HG02885 (cell line): Measurements from ENCODE around the gene SCG5.
A peak's percentile ranks its signal among the peaks of the same experiment; 100 is the strongest.

Experiments
- ATAC-seq: cut with Tn5 transposase; IDR thresholded peaks from one replicate; pipeline ENCODE4 v1.9.1; 2021; ENCODE audit warnings: mild to moderate bottlenecking; ENCODE audit not compliant: unreplicated experiment, poor library complexity

The SCG5 gene

DNA sequence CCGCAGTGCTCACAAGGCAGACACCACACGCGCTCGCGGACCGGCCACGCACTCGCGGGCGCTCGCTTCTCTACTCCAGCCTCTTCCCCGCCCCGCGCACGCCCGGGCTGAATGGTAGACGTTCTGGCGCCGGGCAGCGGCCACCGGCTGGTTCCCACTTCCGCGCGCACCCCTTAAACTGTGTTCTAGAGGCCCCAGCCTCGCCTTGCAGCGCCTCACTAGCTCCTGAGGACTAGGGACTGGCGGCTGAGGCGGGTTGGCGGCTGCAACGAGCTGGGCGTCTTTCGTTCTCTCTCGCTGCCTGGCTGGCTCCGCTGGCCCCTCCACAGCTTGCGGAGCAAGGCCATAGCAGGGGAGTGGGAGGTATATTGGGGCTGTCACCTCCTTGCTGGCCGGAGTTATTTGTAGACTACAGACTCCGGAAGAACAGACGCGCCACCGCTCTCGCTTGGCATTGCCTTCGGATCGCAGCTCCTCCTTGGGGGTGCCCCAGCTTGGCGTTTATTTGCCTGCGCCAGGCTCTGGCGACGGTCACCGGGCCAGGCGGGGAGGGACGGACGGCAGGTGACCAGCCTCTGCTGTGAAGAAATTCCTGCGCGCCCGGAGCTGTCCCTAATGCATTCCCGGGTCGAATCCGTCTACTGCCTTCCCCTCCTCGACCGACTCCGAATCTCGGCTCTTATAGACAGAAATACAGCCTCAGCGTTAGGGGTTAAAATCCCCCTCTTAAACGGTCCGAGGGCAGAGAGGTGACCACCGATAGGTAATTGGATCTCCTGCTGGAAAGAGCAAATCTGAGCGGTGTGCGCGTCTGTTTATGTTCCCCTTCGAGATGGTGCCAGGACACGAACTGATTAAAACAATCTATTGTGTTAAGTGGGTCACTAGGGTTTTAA, 77.6 kb downstream of the SCG5 start:
- no peak for ATAC-seq

DNA sequence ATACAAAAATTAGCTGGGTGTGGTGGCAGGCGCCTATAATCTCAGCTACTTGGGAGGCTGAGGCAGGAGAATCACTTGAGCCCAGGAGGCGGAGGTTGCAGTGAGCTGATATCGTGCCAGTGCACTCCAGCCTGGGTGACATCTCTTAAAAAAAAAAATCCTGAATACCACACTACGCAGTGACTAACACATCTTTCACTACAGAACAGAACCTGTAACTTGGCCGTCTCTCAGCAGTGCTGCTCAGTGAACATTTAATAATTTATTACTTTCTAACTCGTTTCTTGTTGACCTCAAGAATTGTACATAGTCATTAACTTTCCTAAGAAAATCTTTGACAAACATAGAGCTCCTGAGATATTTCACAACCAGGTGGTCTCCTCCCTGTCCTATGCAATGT, 80.1 kb downstream of the SCG5 start:
- no peak for ATAC-seq

DNA sequence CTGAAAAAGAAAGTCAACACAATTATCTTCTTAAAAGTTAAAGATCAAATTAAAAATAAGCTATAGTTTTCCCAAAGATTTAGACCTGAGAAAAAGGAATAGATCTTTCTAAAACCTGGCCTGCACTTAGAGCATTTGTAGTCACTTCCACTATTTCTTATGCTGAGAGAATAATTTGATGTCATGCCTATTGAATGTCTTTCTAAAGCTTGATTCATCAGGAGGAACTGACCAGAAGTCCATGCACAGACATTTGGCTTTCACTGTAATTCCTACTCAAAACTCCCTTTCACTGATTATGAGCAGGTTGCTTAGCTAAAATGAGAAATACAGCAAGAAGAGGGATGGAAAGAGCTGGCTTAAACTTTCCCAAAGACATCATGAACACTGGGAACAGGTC, 80.6 kb downstream of the SCG5 start:
- ATAC-seq: no peak

DNA sequence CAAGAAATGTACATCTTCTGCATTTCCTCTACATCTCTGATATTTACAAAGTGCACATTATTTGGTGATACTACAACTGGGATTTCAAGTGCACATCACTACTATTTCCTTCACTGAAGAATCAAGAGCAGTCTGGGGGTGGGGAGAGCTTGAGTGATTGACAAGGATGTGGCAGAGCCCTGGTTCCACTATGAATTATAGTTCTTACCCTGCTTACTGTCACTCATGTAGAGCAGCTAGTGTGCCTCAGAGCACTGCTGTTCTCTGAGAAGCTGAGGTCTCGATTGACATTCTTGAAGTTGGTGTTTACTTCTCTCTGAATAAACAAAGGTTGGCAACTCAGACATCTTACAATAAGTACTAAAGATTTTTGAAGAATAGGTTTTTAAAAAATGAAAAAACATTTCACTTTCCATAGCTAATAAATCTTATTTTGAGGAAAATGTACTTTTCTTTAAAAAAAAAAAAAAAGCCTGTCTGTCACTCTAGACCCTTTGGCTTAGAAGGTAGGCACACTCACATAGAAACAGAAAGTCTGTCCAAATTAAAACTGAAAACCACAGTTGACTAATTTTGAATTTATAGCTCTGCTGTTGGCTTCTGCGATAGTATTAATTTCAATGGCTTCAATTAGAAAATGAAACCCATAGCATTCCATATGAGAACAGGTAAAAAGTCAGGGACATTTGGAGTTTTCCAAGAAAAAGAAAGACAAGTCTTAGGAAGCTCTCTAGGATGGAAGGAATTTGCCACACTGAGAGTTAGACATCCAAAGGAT, 81.8 kb downstream of the SCG5 start:
- peak; percentile 92 for ATAC-seq

DNA sequence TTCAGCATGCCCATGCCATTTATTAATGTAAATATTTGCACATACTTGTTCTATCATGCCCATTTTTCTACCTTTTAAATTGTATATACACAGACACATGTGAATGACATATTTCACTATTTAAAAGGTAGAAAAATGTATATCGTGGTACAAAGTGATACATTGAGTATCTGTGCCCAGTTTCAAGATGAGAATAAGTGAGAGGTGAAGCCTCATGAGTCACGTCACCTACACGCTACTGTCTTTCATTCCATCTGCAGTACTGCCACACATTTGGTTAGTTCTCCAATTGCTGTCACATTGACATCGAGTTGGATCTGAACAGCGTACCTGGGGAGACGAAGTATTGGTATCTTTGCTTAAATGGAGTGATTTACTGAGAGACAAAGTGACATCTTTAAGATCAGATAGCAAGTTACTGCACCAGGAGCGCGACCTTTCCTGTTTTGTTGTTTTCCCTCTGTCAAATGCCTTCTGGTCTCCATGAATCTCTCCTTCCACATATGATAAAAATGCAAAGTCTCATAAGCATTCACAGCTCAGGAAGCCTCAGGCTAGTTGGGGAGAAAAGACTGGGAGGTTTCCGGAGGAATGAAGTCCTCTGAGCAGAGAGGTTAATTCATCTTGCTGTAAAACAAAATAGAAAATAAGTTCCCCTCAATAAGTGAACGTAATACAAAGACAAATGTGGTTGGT, 88.3 kb downstream of the SCG5 start:
- no peak for ATAC-seq

DNA sequence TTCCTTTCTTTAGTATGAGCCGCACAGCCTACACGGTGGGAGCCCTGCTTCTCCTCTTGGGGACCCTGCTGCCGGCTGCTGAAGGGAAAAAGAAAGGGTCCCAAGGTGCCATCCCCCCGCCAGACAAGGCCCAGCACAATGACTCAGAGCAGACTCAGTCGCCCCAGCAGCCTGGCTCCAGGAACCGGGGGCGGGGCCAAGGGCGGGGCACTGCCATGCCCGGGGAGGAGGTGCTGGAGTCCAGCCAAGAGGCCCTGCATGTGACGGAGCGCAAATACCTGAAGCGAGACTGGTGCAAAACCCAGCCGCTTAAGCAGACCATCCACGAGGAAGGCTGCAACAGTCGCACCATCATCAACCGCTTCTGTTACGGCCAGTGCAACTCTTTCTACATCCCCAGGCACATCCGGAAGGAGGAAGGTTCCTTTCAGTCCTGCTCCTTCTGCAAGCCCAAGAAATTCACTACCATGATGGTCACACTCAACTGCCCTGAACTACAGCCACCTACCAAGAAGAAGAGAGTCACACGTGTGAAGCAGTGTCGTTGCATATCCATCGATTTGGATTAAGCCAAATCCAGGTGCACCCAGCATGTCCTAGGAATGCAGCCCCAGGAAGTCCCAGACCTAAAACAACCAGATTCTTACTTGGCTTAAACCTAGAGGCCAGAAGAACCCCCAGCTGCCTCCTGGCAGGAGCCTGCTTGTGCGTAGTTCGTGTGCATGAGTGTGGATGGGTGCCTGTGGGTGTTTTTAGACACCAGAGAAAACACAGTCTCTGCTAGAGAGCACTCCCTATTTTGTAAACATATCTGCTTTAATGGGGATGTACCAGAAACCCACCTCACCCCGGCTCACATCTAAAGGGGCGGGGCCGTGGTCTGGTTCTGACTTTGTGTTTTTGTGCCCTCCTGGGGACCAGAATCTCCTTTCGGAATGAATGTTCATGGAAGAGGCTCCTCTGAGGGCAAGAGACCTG, 89.5 kb downstream of the SCG5 start:
- no peak for ATAC-seq

DNA sequence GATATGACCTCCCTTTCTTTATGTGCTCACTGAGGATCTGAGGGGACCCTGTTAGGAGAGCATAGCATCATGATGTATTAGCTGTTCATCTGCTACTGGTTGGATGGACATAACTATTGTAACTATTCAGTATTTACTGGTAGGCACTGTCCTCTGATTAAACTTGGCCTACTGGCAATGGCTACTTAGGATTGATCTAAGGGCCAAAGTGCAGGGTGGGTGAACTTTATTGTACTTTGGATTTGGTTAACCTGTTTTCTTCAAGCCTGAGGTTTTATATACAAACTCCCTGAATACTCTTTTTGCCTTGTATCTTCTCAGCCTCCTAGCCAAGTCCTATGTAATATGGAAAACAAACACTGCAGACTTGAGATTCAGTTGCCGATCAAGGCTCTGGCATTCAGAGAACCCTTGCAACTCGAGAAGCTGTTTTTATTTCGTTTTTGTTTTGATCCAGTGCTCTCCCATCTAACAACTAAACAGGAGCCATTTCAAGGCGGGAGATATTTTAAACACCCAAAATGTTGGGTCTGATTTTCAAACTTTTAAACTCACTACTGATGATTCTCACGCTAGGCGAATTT, 91.2 kb downstream of the SCG5 start:
- ATAC-seq: no peak

DNA sequence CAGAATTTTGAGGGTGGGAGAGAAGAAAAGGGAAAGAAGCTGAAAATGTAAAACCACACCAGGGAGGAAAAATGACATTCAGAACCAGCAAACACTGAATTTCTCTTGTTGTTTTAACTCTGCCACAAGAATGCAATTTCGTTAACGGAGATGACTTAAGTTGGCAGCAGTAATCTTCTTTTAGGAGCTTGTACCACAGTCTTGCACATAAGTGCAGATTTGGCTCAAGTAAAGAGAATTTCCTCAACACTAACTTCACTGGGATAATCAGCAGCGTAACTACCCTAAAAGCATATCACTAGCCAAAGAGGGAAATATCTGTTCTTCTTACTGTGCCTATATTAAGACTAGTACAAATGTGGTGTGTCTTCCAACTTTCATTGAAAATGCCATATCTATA, 91.8 kb downstream of the SCG5 start:
- no peak for ATAC-seq

DNA sequence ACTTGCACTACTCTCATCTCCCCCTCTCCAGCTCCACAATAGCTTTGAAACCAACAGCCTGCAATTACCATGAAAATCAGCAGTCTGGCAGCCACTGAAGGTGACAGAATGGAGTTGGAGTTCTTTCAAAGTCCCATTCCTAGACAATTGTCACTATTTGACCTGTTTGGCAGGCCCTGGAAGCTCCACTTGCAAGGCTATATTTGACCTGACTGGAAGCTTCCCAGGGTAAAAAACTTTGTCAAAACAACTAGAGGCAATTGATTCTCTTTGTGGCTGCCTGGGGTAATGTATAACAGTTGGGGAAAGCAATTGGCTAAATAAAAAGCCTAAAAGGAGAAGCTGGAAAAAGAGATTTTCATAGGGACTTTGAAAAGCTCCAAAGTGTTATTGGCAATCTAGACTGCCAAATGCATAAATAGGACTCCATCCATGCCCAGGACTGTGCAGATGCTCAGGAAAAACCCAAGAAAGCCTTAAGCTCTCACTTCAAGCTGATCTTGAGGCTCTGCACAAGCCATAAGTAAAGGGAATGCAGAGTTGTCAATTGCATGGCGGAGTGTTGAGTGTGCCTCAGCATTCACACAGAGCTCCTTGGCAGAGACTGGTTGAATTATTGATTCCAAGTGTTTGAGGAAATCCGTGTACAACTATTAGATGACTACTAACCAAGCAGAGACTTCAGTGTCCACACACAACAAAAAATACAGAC, 94.6 kb downstream of the SCG5 start:
- no peak for ATAC-seq

DNA sequence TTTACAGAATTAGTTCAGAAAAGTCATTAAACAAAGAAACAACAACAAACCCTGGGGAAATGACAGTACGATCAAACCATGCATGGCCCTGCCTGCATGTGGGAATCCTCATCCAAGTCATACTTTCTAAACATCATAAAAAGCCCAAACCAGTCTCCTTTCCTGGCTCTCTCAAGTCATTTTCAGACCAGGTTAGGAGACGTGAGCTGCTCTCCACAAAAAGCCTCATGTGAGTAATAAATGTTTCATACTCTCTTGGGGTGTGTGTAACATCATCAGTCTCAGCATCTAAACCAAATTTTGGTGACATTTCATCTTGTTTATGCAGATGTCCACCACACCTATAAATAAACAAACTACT, 95.2 kb downstream of the SCG5 start:
- ATAC-seq: no peak

DNA sequence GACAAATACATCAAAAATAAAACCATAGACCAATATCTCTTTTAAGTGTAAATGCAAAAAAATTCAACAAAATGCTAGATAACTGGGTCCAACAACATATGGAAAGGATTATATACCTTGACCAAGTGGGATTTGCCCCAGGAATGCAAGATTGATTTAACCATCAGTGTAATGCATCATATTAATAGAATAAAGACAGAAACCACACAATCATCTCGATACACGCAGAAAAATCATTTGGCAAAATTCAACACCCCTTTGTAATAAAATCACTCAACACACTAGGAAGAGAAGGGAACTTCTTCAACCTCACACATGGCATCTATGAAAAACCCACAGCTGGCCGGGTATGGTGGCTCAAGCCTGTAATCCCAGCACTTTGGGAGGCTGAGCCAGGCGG, 95.8 kb downstream of the SCG5 start:
- no peak for ATAC-seq

DNA sequence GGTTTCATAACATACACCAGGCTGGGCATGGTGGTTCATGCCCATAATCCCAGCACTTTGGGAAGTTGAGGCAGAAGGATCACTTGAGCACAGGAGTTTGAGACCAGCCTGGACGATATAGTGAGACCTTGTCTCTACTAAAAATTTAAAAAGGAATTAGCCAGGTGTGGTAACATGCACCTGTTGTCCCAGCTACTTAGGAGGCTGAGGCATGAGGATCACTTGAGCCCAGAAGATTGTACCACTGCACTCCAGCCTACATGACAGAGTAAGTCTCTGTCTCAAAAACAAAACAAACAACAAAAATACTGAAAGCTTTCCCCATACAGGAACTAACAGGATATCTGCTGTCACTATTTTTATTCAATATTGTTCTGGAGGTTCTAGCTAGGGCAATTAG, 97.2 kb downstream of the SCG5 start:
- no peak for ATAC-seq

DNA sequence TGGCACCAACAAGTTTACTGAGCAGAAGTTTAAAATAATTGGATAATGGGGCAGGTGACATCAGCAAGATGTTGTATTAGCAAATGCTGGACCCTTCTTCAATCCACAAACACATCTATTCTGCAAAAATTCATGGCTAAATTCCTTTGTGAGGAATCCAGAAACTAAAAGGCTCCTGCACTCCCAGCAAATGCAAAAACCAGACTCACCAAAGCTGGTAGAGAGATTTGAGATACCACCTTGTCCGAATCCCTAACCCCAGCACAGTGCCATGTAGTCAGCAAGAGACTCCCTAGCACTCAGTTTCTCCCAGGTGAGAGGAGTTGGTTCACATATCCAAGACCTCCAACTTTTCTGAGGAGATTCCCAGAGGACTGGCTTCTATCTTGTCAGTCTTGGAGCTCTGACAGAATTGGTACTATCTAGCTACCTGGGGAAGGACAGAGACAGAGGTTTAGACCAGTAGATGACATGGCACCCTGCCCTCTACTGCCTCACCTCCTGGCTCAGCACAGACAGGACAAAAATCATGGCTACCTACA, 98.1 kb downstream of the SCG5 start:
- no peak for ATAC-seq

DNA sequence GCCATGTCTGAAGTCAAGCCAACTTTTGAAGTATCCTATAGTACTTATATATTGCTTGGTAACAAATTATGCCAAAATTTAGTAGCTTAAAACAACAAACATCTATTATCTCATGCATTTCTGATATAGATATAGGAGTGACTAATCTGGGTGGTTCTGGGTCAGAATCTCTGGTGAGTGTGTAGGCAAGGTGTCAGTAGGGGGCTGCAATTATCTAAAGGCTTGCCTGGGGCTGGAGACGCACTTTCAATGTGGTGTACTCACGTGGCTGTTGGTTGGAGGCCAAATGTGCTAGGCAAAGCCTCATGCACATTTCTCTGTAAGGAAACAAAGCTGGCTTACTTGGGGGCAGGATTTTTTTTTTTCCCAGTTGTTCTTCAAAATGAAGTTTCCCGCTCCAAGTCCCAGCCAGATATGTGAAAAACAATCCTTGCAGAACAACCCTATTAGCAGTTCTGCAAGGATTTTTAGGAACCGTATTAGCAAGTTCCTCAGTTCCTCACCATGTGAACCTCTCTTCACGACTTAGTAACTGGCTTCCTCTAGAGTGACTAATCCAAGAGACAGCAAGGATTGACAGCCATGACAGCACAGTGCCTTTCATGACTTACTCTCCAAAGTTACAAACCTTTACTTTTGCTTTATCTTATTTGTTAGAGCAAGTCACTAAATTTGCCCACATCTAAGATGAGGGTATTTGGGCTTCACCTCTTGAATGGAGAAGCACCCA, 102.1 kb downstream of the SCG5 start:
- ATAC-seq: no peak

DNA sequence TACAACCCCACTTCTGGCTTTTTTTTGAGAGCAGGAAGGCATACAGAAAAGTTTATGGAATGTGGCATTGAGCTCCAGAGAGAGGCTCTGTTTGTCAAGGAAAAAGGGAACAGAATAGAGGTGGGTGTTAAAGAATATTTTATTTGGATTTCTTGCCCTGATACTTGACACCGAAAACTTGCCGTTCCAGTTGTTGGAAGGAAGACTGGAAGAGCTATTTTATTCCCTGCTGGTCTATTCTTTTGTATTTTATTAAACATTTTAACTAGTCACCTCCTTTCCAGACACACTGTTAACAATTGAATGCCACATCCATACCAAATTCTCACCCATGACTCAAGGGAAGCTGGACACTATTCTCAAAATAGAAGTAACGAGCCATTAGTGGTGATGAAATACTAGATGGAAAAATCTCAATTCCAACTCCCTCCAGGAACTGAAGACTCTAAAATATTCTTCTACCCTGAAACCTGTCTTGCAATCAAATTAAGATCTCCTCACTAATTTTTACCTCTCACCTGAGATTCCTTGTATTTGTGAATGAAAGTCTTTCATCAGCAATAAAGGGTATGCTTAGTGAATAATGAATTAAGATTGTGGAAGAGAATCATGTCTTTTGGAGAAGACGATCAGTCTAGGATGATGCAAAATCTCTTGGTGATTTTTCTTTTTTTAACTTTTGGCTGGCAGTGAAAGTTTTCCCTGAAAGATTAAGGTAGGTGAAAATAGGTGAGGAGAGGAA, 104.8 kb downstream of the SCG5 start:
- no peak for ATAC-seq
